Right lobe of liver (tissue), 6 donors: ENCODE measurements around the gene METTL23. TPM values are rescaled to one million over a fixed set of nuclear protein-coding genes. Genes with fewer than 3 reads are reported as not detected.

Experiments
- ATAC-seq, 4 donors: fragments of 200-7000 bp; cut with Tn5 transposase; one replicate each; pipeline ENCODE4 v1.9.1; 2020; ENCODE audit warnings: mild to moderate bottlenecking in 4 of 4, moderate library complexity in 4 of 4
- DNase-seq, 3 donors: peaks; one replicate each; pipeline ENCODE4 v3.0.0-alpha.2; 2020
- H3K27ac ChIP-seq, 3 donors: fragments of 200-600 bp; one replicate each; pipeline ENCODE4 v1.8.0; 2022
- H3K27me3 ChIP-seq, 2 donors: fragments of 200-600 bp; one replicate each; pipeline ENCODE4 v1.8.0; 2022
- H3K36me3 ChIP-seq, 4 donors: fragments of 200-600 bp; sonication (generic) in 1 of 4; one replicate each; pipeline versions ENCODE4 v1.5.1 to v1.8.0; 2017 to 2022; ENCODE audit warnings: control low read depth in 1 of 4
- H3K4me1 ChIP-seq, 4 donors: fragments of 200-600 bp; sonication (generic) in 1 of 4; one replicate each; pipeline versions ENCODE4 v1.5.1 to v1.8.0; 2017 to 2022; ENCODE audit warnings: control low read depth in 1 of 4
- H3K4me3 ChIP-seq, 3 donors: fragments of 200-600 bp; one replicate each; pipeline ENCODE4 v1.8.0; 2022
- H3K9me3 ChIP-seq, 4 donors: fragments of 200-600 bp; sonication (generic) in 1 of 4; one replicate each; pipeline versions ENCODE4 v1.5.1 to v1.8.0; 2017 to 2022; ENCODE audit warnings: control low read depth in 1 of 4
- CTCF ChIP-seq, 4 donors: fragments of 200-600 bp in 3 of 4; fragments of 450-650 bp in 1 of 4; IDR thresholded peaks; one replicate each; pipeline versions ENCODE4 v1.5.1 to v1.8.0; 2016 to 2022; ENCODE audit warnings: antibody characterized with exemption in 4 of 4, mild to moderate bottlenecking in 2 of 4
- POLR2A ChIP-seq: fragments of 450-650 bp; IDR thresholded peaks from one replicate; pipeline ENCODE4 v1.6.1; 2017; ENCODE audit warnings: antibody characterized with exemption, mild to moderate bottlenecking
- WGBS: methylation state at CpG from one replicate; pipeline ENCODE4 v1.1.6; 2018; ENCODE audit warnings: low coverage, low lambda C conversion rate; ENCODE audit not compliant: insufficient coverage; ENCODE audit errors: missing lambda C conversion rate; 5-methylcytosine and 5-hydroxymethylcytosine counted together
- intact Hi-C, 2 donors: fragments of 100-400 bp; cut with DNase I; formaldehyde crosslinking; loops; one replicate each; pipeline versions ENCODE4 v1.11.2 to v1.14.1; 2022
- total RNA-seq, 6 experiments: library from RNA; depleted of rRNA in 2 of 6; stranded (reverse); fragments of >200 nt in 2 of 6; fragmentation: NEBNext Ultra II Directional in 3 of 6; extraction: Animal tissue kit (Norgen Biotek cat#: 25700) in 3 of 6; gene quantifications; one replicate each; pipeline versions ENCODE4 v1.1.0 to v1.2.4, GENCODE V29; 2016 to 2023
- donor health status: DM: no; HTN: yes; CAD: no.
- donor health status: DM: no; HTN: no; CAD: no.
- donor health status: DM: no; HTN: no; CAD: no.
- donor health status: DM: no; HTN: yes; CAD: no.
- donor health status: DM: no; HTN: yes; CAD: no.

Gene METTL23
- total RNA-seq, 6 experiments from 2014 or later: 16.0 to 25.0 (median 18.7) TPM

GRCh38 chr17:76684756-76685155 lies 41.9 kb upstream of the METTL23 start:
- DNase-seq: no peak
- H3K9me3 ChIP-seq: no peaks in the 10 kb centered on the region
- intact Hi-C loops: no loop called here
- H3K4me1 ChIP-seq: no peaks in the 10 kb centered on the region
- no peaks in the 10 kb centered on the region for H3K36me3 ChIP-seq
- WGBS: 77% methylated on average over 6 of the region's 7 CpGs
- H3K4me3 ChIP-seq: no peak overlapping the region
- no peaks in the 10 kb centered on the region for H3K27me3 ChIP-seq
- ATAC-seq: no peak
- no peak overlapping the region for H3K27ac ChIP-seq
- TF ChIP-seq CTCF (IDR thresholded peaks at IDR 0.05): no peak
- no peak for TF ChIP-seq POLR2A

- Histone ChIP-seq H3K4me1 (no peaks in the 10 kb centered on the region), H3K4me3 (no peak overlapping the region), H3K27ac (no peak overlapping the region), H3K27me3 (no peaks in the 10 kb centered on the region), H3K9me3 (no peaks in the 10 kb centered on the region), H3K36me3 (no peaks in the 10 kb centered on the region)
- intact Hi-C loops: no loop called here
- DNase-seq: no peak
- ATAC-seq: no peak
- TF ChIP-seq CTCF (IDR thresholded peaks at IDR 0.05): no peak
- TF ChIP-seq POLR2A: no peak
- 78% methylated on average over 4 of the region's 12 CpGs for WGBS
Observed at GRCh38 chr17:76685366-76685765, 41.3 kb upstream of the METTL23 start.

- Histone ChIP-seq H3K4me3 (no peak overlapping the region), H3K36me3 (no peaks in the 10 kb centered on the region), H3K4me1 (no peaks in the 10 kb centered on the region), H3K9me3 (no peaks in the 10 kb centered on the region), H3K27ac (no peak overlapping the region), H3K27me3 (no peaks in the 10 kb centered on the region)
- no peak for DNase-seq
- 59% methylated on average over 5 of the region's 8 CpGs for WGBS
- intact Hi-C loops: no loop called here
- peak; percentile 25 to 44 (median 38) for ATAC-seq
- TF ChIP-seq CTCF (IDR thresholded peaks at IDR 0.05) (no peak), POLR2A (no peak)
Observed at GRCh38 chr17:76685846-76686245, 40.8 kb upstream of the METTL23 start.

- Histone ChIP-seq H3K36me3 (no peaks in the 10 kb centered on the region), H3K4me1 (no peaks in the 10 kb centered on the region), H3K27ac (peak overlapping the region in 1 of 3 donors; percentile 65), H3K9me3 (no peaks in the 10 kb centered on the region), H3K4me3 (no peak overlapping the region), H3K27me3 (no peaks in the 10 kb centered on the region)
- WGBS: 74% methylated on average over 8 of the region's 15 CpGs
- DNase-seq (no peak), ATAC-seq (no peak)
- intact Hi-C loops: no loop called here
- TF ChIP-seq POLR2A (no peak), CTCF (IDR thresholded peaks at IDR 0.05) (no peak)
Observed at GRCh38 chr17:76686538-76687297, 39.9 kb upstream of the METTL23 start.
